Activated CD4-positive, alpha-beta T cell treated with anti-CD3 and anti-CD28 coated beads, Interleukin-2, amount 10 ng/mL, durations not matched to agents 7 days and 5 days (primary cell): Measurements from ENCODE around the gene FBL. TPM values are rescaled to one million over a fixed set of nuclear protein-coding genes. Genes with fewer than 3 reads are reported as not detected.
A peak's percentile ranks its signal among the peaks of the same experiment; 100 is the strongest.

Experiments used
- CTCF ChIA-PET: fragments of 350-600 bp; sonication (Branson Sonifier 250); formaldehyde crosslinking; loops from one replicate; lab custom pipeline; 2021; ENCODE audit warnings: antibody characterized with exemption; lab: Charles Lee
- POLR2A ChIA-PET: fragments of 350-600 bp; sonication (Branson Sonifier 250); formaldehyde crosslinking; loops from one replicate; lab custom pipeline; 2021; ENCODE audit warnings: antibody characterized with exemption; lab: Charles Lee
- DNase-seq: peaks from one replicate; pipeline ENCODE4 v3.0.0-alpha.2; 2020
- H3K27ac Mint-ChIP-seq: one replicate; pipeline ENCODE4 v1.8.0; 2021; ENCODE audit warnings: mild to moderate bottlenecking, moderate library complexity, mixed read lengths
- H3K27me3 Mint-ChIP-seq: one replicate; pipeline ENCODE4 v1.8.0; 2021; ENCODE audit warnings: mixed read lengths
- H3K36me3 Mint-ChIP-seq: one replicate; pipeline ENCODE4 v1.8.0; 2021; ENCODE audit warnings: low read depth, mixed read lengths
- H3K4me1 Mint-ChIP-seq: one replicate; pipeline ENCODE4 v1.8.0; 2021; ENCODE audit warnings: mixed read lengths
- H3K4me3 Mint-ChIP-seq: one replicate; pipeline ENCODE4 v1.8.0; 2021; ENCODE audit warnings: mild to moderate bottlenecking, moderate library complexity, mixed read lengths
- H3K9me3 Mint-ChIP-seq: one replicate; pipeline ENCODE4 v1.8.0; 2021; ENCODE audit warnings: mixed read lengths
- total RNA-seq, 2 experiments: library from RNA; stranded (reverse); gene quantifications; one replicate each; pipeline ENCODE4 v1.2.3, GENCODE V29; 2021

FBL gene
- total RNA-seq, 2 experiments from 2014 or later = 330 to 377 TPM

DNA sequence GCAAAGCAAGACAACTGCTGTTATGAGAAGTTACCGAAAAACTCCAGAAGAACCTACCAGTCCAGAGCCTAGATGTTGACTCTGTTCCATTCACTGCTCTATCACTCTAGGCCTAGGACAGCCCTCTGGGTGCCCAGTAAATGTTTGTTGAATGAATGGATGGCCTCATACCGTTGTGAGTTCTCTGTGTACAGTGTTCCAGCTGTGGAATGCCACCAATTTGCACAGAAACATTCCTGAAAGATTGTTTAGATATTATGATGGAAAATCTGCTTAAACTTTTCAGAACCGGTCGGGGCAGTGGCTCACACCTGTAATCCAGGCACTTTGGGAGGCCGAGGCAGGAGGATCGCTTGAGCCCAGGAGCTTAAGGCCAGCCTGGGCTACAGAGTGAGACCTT, 1.3 kb upstream of the FBL start:
- peak overlapping the region; percentile 92 for H3K27ac Mint-ChIP-seq
- ChIA-PET CTCF (interaction anchor here (1.4 kb wide), 1 partner anchor 16 kb away, joined by 3 read pairs; no protein-coding TSS in a partner anchor), POLR2A (no interaction called here)
- peaks cover 8% of the 10 kb centered on the region for H3K36me3 Mint-ChIP-seq
- no peaks in the 10 kb centered on the region for H3K27me3 Mint-ChIP-seq
- H3K4me1 Mint-ChIP-seq = peaks cover 37% of the 10 kb centered on the region
- H3K9me3 Mint-ChIP-seq = no peaks in the 10 kb centered on the region
- DNase-seq = no peak
- no peak overlapping the region for H3K4me3 Mint-ChIP-seq

- no peaks in the 10 kb centered on the region for H3K9me3 Mint-ChIP-seq
- ChIA-PET CTCF (interaction anchor here (0.7 to 1.4 kb wide), 2 partner anchors 9 to 17 kb away, joined by 3 read pairs; no protein-coding TSS in a partner anchor), POLR2A (interaction anchor here (0.5 to 0.8 kb wide), 2 partner anchors 13 to 41 kb away, joined by 3 read pairs; partner anchors contain the start of gene DYRK1B)
- H3K27me3 Mint-ChIP-seq = no peaks in the 10 kb centered on the region
- H3K27ac Mint-ChIP-seq = peak overlapping the region; percentile 92
- H3K4me1 Mint-ChIP-seq = peaks cover 42% of the 10 kb centered on the region
- peaks cover 8% of the 10 kb centered on the region for H3K36me3 Mint-ChIP-seq
- H3K4me3 Mint-ChIP-seq = peak overlapping the region; percentile 89
- no peak for DNase-seq
Measured at GRCh38 chr19:39846678-39847486, 703 bp upstream of the FBL start.

DNA sequence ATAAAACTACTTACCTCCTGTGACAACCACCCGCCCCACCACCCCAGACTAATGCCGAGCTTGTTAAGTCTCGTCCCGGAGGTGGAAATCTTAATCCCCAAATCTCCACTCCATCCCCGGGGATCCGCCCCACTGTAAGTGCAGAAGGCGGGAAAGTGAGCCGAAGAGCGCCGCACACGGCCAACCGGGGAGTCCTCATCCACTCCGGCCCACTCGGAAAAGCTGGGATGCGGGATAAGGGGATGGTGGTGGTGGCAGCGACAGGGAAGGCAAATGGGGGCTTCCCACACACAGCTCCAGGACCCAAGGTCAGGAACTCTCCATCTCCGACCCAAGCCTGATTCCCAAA, 621 bp downstream of the FBL start:
- H3K27ac Mint-ChIP-seq = peak overlapping the region; percentile 92
- H3K4me3 Mint-ChIP-seq = peak overlapping the region; percentile 89
- H3K27me3 Mint-ChIP-seq = no peaks in the 10 kb centered on the region
- H3K4me1 Mint-ChIP-seq = peaks cover 50% of the 10 kb centered on the region
- POLR2A ChIA-PET = no interaction called here
- no peak for DNase-seq
- H3K36me3 Mint-ChIP-seq = peaks cover 8% of the 10 kb centered on the region
- CTCF ChIA-PET = interaction anchor here (0.7 to 4.7 kb wide), 8 partner anchors 12 to 125 kb away, joined by 3 to 31 read pairs (median 4); partner anchors contain the start of genes DYRK1B and PSMC4
- H3K9me3 Mint-ChIP-seq = no peaks in the 10 kb centered on the region

DNA sequence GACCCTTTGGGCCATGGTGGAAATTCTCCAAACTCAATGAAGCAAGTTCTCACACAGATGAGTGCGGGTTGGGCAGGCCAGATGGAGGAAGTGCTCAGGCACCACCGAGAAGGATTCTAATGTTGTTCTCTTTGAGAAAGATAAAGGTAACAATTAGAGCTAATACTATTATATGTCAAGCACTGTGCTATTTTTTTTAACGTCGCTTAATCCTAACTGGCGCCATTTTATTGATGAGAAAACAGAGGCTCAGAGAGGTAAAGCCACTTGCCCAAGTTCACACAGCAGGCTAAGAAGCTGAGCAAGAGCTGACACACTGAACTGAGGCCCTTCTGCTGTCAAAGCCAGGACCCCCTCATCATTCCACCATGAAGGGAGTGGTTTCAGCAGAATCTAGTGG, 1.0 kb downstream of the FBL start:
- DNase-seq = no peak
- Mint-ChIP-seq H3K27ac (peak overlapping the region; percentile 92), H3K4me1 (peaks cover 50% of the 10 kb centered on the region), H3K36me3 (peaks cover 10% of the 10 kb centered on the region), H3K27me3 (no peaks in the 10 kb centered on the region), H3K9me3 (no peaks in the 10 kb centered on the region), H3K4me3 (peak overlapping the region; percentile 89)
- CTCF ChIA-PET = interaction anchor here (0.7 to 4.7 kb wide), 10 partner anchors 11 to 171 kb away, joined by 3 to 31 read pairs (median 4); partner anchors contain the start of genes DYRK1B and PSMC4
- POLR2A ChIA-PET = no interaction called here

DNA sequence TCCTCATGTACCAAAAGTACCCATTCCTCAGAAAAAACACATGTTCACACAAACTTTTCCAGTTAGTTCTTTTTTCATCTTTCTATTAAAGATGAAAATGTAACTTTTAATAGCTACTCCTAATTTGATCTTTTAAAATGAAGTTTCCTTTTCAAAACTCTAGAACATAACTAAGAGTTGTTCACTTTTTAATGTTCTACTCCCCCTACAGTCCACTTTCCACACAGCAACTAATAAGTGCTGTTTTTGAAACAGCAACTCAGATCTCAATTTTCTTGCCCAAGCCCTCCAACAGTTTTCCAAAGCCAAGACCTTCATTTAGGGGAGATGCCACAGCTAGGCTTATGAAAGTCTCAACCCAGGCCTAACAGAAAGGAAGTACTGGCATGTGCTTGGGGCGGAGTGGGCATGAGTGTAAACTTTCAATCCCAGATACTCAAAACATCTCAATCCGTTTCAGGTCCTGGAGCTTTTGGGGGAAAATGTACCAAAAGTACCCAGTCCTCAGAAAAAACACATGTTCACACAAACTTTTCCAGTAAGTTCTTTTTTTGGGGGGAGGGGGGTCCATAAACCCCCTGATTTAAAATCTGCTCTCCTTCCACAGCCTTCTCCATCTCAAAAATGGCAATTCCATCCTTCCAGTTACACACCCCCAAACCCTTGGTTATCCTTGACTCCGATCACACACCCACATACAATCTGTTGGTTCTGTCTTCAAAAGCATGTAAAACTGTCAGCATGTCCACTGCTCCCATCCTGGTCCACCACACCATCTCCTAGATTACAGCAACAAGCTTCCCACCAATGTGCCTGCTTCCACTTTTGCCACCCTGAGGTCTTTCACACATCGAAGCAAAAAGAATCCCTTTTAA, 2.0 kb downstream of the FBL start:
- CTCF ChIA-PET = interaction anchor here (0.6 to 4.7 kb wide), 16 partner anchors 10 to 170 kb away, joined by 3 to 31 read pairs (median 5); partner anchors contain the start of gene DYRK1B
- Mint-ChIP-seq H3K36me3 (peaks cover 17% of the 10 kb centered on the region), H3K4me1 (peaks cover 50% of the 10 kb centered on the region)

DNA sequence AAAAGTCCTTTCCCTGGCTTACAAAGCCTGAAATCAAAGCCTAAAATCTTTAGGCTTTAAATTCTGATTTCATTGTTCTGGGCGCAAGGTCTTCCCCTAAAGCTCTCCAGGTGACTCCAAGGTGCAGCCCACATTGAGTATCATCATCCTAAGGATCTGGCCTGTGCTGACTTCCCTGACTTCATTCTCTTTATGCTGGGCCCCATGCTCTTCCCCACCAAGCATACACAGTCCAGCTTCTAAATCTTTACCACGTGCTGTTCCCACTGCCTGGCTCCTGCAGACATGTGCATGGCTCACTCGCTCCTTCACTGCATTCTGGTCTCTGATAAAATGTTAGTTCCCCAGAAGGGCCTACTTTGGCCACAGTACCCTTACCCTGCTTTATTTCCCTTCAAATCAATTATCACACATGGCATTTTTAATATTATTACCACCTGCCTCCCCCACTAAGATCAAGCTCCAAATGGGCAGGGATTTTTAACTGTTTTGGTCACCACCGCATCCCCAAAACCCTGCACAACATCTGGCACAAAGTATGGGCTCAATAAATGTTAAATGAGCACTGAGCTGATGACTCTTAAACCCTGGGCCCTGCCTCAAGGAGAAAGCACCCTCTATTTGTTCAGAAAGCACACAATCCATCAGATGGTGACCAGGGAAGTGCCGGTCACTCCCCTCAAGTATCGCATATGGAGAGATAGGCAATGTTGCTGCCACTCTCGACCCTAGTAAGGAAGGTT, 3.3 kb downstream of the FBL start:
- Mint-ChIP-seq H3K36me3 (peaks cover 21% of the 10 kb centered on the region), H3K4me3 (peak overlapping the region; percentile 37), H3K27ac (peak overlapping the region; percentile 87), H3K27me3 (no peaks in the 10 kb centered on the region), H3K9me3 (no peaks in the 10 kb centered on the region), H3K4me1 (peaks cover 50% of the 10 kb centered on the region)
- DNase-seq = no peak
- ChIA-PET POLR2A (interaction anchor here (0.9 kb wide), 1 partner anchor 9 kb away, joined by 3 read pairs; the partner anchor contains the start of gene DYRK1B), CTCF (interaction anchor here (0.9 to 4.7 kb wide), 11 partner anchors 9 to 169 kb away, joined by 3 to 31 read pairs (median 6); partner anchors contain the start of gene DYRK1B)

More for the DNA sequence above, 2.0 kb downstream of the FBL start:
- Mint-ChIP-seq H3K4me3 (peak overlapping the region; percentile 89), H3K9me3 (no peaks in the 10 kb centered on the region), H3K27me3 (no peaks in the 10 kb centered on the region), H3K27ac (peak overlapping the region; percentile 92)
- POLR2A ChIA-PET = no interaction called here
- DNase-seq = peak; percentile 67

DNA sequence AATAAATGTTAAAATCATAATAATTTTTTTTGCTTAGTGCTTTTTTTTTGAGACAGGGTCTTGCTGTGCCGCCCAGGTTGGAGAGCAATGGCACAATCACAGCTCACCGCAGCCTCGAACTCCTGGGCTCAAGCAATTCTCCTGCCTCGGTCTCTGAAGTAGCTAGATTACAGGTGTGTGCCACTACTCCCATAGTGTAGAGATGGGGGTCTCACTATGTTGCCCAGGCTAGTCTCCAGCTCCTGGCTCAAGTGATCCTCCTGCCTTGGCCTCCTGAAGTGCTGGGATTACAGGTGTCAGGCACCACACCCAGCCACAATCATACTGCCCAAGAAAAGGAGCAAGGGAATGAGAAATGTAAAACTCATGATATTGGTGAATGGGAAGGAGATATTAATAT, 5.1 kb downstream of the FBL start:
- ChIA-PET POLR2A (no interaction called here), CTCF (interaction anchor here (1.3 to 4.5 kb wide), 3 partner anchors 13 to 167 kb away, joined by 3 to 26 read pairs (median 3); partner anchors contain the start of gene PSMC4)
- DNase-seq = no peak
- Mint-ChIP-seq H3K27ac (peak overlapping the region; percentile 48), H3K36me3 (peaks cover 37% of the 10 kb centered on the region), H3K4me3 (no peak overlapping the region), H3K27me3 (no peaks in the 10 kb centered on the region), H3K4me1 (peaks cover 39% of the 10 kb centered on the region), H3K9me3 (no peaks in the 10 kb centered on the region)

- POLR2A ChIA-PET = no interaction called here
- Mint-ChIP-seq H3K9me3 (no peaks in the 10 kb centered on the region), H3K4me1 (peaks cover 39% of the 10 kb centered on the region), H3K4me3 (no peak overlapping the region), H3K36me3 (peaks cover 37% of the 10 kb centered on the region), H3K27ac (no peak overlapping the region), H3K27me3 (no peaks in the 10 kb centered on the region)
- CTCF ChIA-PET = interaction anchor here (1.5 to 4.5 kb wide), 2 partner anchors 12 to 166 kb away, joined by 3 to 26 read pairs; no protein-coding TSS in a partner anchor
- no peak for DNase-seq
Measured at GRCh38 chr19:39840492-39840891, 5.7 kb downstream of the FBL start.

- Mint-ChIP-seq H3K27me3 (no peaks in the 10 kb centered on the region), H3K4me1 (peaks cover 35% of the 10 kb centered on the region), H3K9me3 (no peaks in the 10 kb centered on the region), H3K36me3 (peaks cover 38% of the 10 kb centered on the region), H3K4me3 (no peak overlapping the region), H3K27ac (peak overlapping the region; percentile 31)
- no peak for DNase-seq
- ChIA-PET CTCF (interaction anchor here (1.5 kb wide), 1 partner anchor 12 kb away, joined by 3 read pairs; no protein-coding TSS in a partner anchor), POLR2A (no interaction called here)
Measured at GRCh38 chr19:39839678-39840327, 6.4 kb downstream of the FBL start.

GRCh38 chr19:39838569-39838968, 7.6 kb downstream of the FBL start:
- H3K27me3 Mint-ChIP-seq = no peaks in the 10 kb centered on the region
- H3K4me1 Mint-ChIP-seq = peaks cover 32% of the 10 kb centered on the region
- H3K36me3 Mint-ChIP-seq = peaks cover 39% of the 10 kb centered on the region
- H3K9me3 Mint-ChIP-seq = no peaks in the 10 kb centered on the region
- no peak for DNase-seq
- H3K4me3 Mint-ChIP-seq = no peak overlapping the region
- CTCF ChIA-PET = no interaction called here
- POLR2A ChIA-PET = no interaction called here
- H3K27ac Mint-ChIP-seq = no peak overlapping the region

- no peak overlapping the region for H3K4me3 Mint-ChIP-seq
- CTCF ChIA-PET = no interaction called here
- peaks cover 30% of the 10 kb centered on the region for H3K4me1 Mint-ChIP-seq
- H3K9me3 Mint-ChIP-seq = no peaks in the 10 kb centered on the region
- no peak overlapping the region for H3K27ac Mint-ChIP-seq
- peaks cover 39% of the 10 kb centered on the region for H3K36me3 Mint-ChIP-seq
- no peak for DNase-seq
- H3K27me3 Mint-ChIP-seq = no peaks in the 10 kb centered on the region
- POLR2A ChIA-PET = no interaction called here
Measured at GRCh38 chr19:39837978-39838377, 8.2 kb downstream of the FBL start.
